Measurements from ENCODE around the gene IKZF5. TPM values are rescaled to one million over a fixed set of nuclear protein-coding genes. Genes with fewer than 3 reads are reported as not detected.

The IKZF5 gene
- total RNA-seq, 1 experiment from 2014 or later, result 17.1 TPM

- DNase-seq (ENCODE audit: low read depth, low spot score) (no peak), ATAC-seq (no peak)
- H3K9me3 ChIP-seq (ENCODE audit: control insufficient read depth in 1 of 2, insufficient read depth in 1 of 2, low read depth in 1 of 2, low read length in 2 of 2), result no peaks in the 10 kb centered on the region
- ChIA-PET RAD21 (ENCODE audit: low non-redundant PET in 1 of 2, low total read pairs in 2 of 2, uncharacterized antibody in 2 of 2, unreplicated experiment in 2 of 2) (no interaction called here), CTCF (no interaction called here), POLR2A (no interaction called here)
- H3K79me2 ChIP-seq (ENCODE audit: insufficient read depth, low read length), result no peaks in the 10 kb centered on the region
- H3K4me1 ChIP-seq (ENCODE audit: control insufficient read depth in 1 of 2, insufficient read depth in 2 of 2, low read length in 2 of 2), result no peaks in the 10 kb centered on the region; a peak in 1 of 4 replicates
- H3K36me3 ChIP-seq (ENCODE audit: control insufficient read depth in 1 of 2, insufficient read depth in 2 of 2, low read length in 2 of 2), result no peaks in the 10 kb centered on the region
- no TSS peak for BruUV-seq (replicated peaks)
- H3K27me3 ChIP-seq (ENCODE audit: insufficient read depth, low read length), result peaks cover 3% of the 10 kb centered on the region; the same call in 1 of the 2 replicates
- TF ChIP-seq ZNF274 (IDR thresholded peaks at IDR 0.05; ENCODE audit: low read depth, low read length), result no peak
- no peak for TF ChIP-seq POLR2AphosphoS5 (IDR thresholded peaks at IDR 0.05; ENCODE audit: low read depth, low read length)
- no peak for TF ChIP-seq ELF1 (IDR thresholded peaks at IDR 0.05; ENCODE audit: borderline replicate concordance, low read depth)
- TF ChIP-seq FOSL1 (IDR thresholded peaks at IDR 0.05; ENCODE audit: low read depth), result no peak
- no peak for TF ChIP-seq JUND (IDR thresholded peaks at IDR 0.05)
- TF ChIP-seq ZFX (IDR thresholded peaks at IDR 0.05), result no peak
- no peak for TF ChIP-seq CBX3 (IDR thresholded peaks at IDR 0.05; ENCODE audit: low read depth)
- TF ChIP-seq YY1 (IDR thresholded peaks at IDR 0.05; ENCODE audit: extremely low read depth, insufficient replicate concordance, low read depth, low read length), result no peak
- TF ChIP-seq SRF (IDR thresholded peaks at IDR 0.05; ENCODE audit: low read depth), result no peak
- TF ChIP-seq, protein P1, sequence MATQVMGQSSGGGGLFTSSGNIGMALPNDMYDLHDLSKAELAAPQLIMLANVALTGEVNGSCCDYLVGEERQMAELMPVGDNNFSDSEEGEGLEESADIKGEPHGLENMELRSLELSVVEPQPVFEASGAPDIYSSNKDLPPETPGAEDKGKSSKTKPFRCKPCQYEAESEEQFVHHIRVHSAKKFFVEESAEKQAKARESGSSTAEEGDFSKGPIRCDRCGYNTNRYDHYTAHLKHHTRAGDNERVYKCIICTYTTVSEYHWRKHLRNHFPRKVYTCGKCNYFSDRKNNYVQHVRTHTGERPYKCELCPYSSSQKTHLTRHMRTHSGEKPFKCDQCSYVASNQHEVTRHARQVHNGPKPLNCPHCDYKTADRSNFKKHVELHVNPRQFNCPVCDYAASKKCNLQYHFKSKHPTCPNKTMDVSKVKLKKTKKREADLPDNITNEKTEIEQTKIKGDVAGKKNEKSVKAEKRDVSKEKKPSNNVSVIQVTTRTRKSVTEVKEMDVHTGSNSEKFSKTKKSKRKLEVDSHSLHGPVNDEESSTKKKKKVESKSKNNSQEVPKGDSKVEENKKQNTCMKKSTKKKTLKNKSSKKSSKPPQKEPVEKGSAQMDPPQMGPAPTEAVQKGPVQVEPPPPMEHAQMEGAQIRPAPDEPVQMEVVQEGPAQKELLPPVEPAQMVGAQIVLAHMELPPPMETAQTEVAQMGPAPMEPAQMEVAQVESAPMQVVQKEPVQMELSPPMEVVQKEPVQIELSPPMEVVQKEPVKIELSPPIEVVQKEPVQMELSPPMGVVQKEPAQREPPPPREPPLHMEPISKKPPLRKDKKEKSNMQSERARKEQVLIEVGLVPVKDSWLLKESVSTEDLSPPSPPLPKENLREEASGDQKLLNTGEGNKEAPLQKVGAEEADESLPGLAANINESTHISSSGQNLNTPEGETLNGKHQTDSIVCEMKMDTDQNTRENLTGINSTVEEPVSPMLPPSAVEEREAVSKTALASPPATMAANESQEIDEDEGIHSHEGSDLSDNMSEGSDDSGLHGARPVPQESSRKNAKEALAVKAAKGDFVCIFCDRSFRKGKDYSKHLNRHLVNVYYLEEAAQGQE (IDR thresholded peaks at IDR 0.05; ENCODE audit: low read depth), result no peak
- no peak for TF ChIP-seq RAD21 (IDR thresholded peaks at IDR 0.05; ENCODE audit: low read depth)
- TF ChIP-seq, protein P2, sequence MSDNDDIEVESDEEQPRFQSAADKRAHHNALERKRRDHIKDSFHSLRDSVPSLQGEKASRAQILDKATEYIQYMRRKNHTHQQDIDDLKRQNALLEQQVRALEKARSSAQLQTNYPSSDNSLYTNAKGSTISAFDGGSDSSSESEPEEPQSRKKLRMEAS (IDR thresholded peaks at IDR 0.05), result no peak
- TF ChIP-seq ATF3 (IDR thresholded peaks at IDR 0.05), result no peak
- no peak for TF ChIP-seq EGR1 (IDR thresholded peaks at IDR 0.05; ENCODE audit: low read depth)
- no peak for TF ChIP-seq EZH2phosphoT487 (IDR thresholded peaks at IDR 0.05; ENCODE audit: borderline replicate concordance)
- TF ChIP-seq CEBPB (IDR thresholded peaks at IDR 0.05; ENCODE audit: low read depth), result no peak
- no peak overlapping the region for H3K9ac ChIP-seq (ENCODE audit: low read length)
- no peak overlapping the region for H3K4me2 ChIP-seq (ENCODE audit: low read length)
- H4K20me1 ChIP-seq (ENCODE audit: insufficient read depth), result no peaks in the 10 kb centered on the region
- intact Hi-C loops (cut with micrococcal nuclease), result loop anchor here (1.0 kb wide), 1 partner anchor 13 kb away; no protein-coding TSS in a partner anchor
- H3K4me3 ChIP-seq (replicated peaks in 1 of 2; ENCODE audit: low read depth in 1 of 2, low read length in 2 of 2), result no peak overlapping the region
- H3K9me2 ChIP-seq (ENCODE audit: insufficient read depth), result no peaks in the 10 kb centered on the region
- H2AFZ ChIP-seq (ENCODE audit: low read depth, low read length, poor library complexity, severe bottlenecking), result no peak overlapping the region
- H3K27ac ChIP-seq (ENCODE audit: low read depth, low read length), result no peak overlapping the region
These were observed 34.0 kb downstream of the IKZF5 start for GRCh38 chr10:122974543-122975064.

All from HCT116 (cell line).